GM18517 (cell line): ENCODE data around the gene TLR10.
"Not testable (repeated sequence)": the region's sequence is repeated elsewhere in the genome, so short reads cannot be mapped to it uniquely, and the experiment has no call there.

Experiments
- ATAC-seq: cut with Tn5 transposase; IDR thresholded peaks from one replicate; pipeline ENCODE4 v1.9.1; 2021; ENCODE audit warnings: mild to moderate bottlenecking, moderate library complexity; ENCODE audit not compliant: unreplicated experiment

Gene TLR10, protein sequence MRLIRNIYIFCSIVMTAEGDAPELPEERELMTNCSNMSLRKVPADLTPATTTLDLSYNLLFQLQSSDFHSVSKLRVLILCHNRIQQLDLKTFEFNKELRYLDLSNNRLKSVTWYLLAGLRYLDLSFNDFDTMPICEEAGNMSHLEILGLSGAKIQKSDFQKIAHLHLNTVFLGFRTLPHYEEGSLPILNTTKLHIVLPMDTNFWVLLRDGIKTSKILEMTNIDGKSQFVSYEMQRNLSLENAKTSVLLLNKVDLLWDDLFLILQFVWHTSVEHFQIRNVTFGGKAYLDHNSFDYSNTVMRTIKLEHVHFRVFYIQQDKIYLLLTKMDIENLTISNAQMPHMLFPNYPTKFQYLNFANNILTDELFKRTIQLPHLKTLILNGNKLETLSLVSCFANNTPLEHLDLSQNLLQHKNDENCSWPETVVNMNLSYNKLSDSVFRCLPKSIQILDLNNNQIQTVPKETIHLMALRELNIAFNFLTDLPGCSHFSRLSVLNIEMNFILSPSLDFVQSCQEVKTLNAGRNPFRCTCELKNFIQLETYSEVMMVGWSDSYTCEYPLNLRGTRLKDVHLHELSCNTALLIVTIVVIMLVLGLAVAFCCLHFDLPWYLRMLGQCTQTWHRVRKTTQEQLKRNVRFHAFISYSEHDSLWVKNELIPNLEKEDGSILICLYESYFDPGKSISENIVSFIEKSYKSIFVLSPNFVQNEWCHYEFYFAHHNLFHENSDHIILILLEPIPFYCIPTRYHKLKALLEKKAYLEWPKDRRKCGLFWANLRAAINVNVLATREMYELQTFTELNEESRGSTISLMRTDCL

DNA sequence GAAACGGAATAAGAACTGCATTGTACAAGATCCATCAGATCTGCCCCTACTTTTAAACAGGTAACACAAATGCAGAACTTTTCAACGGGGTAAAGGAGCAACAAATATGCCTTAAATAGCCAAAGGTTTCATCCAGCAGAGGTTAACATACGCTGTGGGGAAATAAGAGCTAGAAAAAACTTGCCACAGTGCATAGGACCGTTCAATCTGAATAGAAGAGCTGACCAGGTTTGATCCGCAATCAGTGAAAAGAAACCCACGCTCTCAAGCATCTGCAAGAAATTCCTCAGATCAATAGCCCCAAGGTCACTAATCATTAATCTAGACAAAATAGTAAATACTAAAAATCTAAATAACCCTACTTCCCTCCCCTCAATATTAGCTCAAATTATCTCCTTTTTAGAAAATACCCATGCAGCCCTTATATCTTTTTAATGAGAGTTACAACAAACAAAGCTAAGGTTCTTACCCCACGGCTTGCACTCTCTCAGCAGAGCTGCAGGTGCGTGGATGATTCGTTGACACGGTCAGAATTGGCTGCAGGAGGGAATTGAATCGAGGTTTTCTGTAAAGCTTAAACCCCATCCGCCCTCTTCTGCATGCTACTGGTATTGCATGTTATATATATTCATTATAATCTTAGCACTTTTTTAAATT is at the start of gene TLR10:
Gene TLR10, minus strand, starts transcription at position 539 of the 657 bp plus-strand sequence. CDS start 7,400 bp downstream, outside the sequence.
- peak; percentile 73 for ATAC-seq

DNA sequence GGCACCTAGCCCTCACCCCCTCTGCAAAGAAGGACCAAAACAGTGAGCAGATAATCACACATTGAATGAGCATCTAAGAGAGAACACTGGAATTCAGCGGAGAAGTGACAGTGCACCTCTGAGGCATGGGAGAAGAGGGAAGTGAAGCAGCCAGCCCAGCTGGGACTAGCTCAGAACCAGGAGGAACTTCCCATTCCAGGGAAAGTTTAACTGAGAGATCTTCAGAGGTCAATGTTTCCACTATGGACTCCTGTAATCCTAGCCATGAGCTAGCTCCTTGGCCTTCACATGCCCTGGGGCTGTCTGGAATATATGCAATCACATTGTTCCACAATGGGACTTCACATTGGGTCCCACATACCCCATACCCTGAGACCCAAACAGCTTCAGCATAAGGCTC is 49.4 kb upstream of the TLR10 start:
- no peak for ATAC-seq

- no peak for ATAC-seq
Observed at GRCh38 chr4:38831653-38832052, 48.9 kb upstream of the TLR10 start.

GRCh38 chr4:38829237-38829636 is 46.4 kb upstream of the TLR10 start:
- no peak for ATAC-seq

GRCh38 chr4:38823766-38824165 is 41.0 kb upstream of the TLR10 start:
- no peak for ATAC-seq

GRCh38 chr4:38822748-38823303 is 40.0 kb upstream of the TLR10 start:
- ATAC-seq = no peak

GRCh38 chr4:38821739-38822138 is 38.9 kb upstream of the TLR10 start:
- ATAC-seq = no peak

- ATAC-seq = peak; percentile 69
Observed at GRCh38 chr4:38820329-38821061, 37.7 kb upstream of the TLR10 start.

DNA sequence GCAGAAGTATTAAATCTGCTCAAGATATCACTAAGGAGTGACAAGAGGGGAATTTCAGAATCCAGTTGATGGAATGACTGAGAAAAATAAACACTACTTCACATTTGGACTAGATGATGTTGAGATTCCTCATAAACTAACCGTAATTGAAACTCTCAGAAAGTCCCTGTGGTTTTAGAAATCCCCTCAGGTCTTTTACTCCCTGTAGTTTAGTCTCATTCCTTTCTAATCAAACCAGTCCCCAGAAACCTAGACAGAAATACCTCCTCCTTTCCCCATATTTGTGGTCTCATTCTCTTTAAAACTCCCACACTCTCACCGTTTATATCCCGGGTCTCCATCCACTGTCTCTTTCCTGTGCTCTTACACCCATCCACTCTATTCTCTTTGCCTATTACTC is 36.8 kb upstream of the TLR10 start:
- ATAC-seq = no peak

- ATAC-seq = peak; percentile 41
Observed at GRCh38 chr4:38818441-38818976, 35.7 kb upstream of the TLR10 start.

DNA sequence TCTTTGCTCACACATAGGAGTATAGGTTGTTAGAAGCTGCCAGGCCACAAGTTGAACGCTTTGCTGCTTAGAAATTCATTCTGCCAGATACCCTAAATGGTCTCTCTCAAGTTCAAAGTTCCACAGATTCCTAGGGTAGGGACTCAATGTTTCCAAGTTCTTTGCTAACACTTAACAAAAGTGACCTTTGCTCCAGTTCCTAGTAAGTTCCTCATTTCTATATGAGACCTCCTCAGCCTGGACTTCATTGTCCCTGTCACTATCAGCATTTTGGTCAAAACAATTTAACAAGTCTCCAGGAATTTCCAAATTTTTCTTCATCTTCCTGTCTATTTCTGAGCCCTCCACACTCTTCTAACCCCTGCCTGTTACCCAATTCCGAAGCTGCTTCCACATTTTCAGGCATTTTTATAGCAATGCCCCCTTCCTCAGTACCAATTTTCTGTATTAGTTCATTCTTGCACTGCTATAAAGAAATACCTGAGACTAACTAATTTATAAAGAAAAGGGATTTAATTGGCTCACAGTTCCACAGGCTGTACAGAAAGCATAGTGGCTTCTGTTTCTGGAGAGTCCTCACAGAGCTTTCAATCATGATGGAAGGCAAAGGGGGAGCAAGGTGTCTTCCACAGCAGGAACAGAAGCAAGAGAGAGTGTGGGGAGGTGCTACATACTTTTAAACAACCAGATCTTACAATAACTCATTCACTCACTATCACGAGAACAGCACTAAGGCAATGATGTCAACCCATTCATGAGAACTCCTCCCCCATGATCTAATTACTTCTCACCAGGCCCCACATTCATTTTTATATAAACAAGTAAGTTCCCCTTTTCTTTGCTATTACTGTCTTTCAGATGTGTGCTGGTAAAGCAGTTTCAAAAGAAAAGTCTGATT is 33.3 kb upstream of the TLR10 start:
- ATAC-seq = no peak

- ATAC-seq = no peak
Observed at GRCh38 chr4:38814386-38814785, 31.6 kb upstream of the TLR10 start.

DNA sequence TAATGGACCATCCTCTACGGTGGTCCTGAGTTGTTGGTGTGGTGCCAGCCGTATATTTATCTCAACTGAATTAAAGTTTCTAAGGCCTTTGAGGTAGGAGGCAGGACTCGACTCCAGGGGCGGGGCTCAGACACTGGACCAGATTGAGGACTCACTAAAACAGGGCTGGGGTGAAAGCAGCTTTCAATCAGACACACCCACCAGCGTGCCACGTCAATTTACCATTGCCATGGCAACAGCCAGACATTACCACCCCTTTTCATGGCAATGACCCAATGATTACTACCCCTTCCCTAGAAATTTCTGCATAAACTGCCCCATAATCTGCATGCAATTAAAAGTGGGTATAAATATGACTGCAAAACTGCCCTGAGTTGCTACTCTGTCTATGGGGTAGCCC is 28.5 kb upstream of the TLR10 start:
- ATAC-seq = no peak

- not testable (repeated sequence) for ATAC-seq
Observed at GRCh38 chr4:38807462-38807861, 24.7 kb upstream of the TLR10 start.

DNA sequence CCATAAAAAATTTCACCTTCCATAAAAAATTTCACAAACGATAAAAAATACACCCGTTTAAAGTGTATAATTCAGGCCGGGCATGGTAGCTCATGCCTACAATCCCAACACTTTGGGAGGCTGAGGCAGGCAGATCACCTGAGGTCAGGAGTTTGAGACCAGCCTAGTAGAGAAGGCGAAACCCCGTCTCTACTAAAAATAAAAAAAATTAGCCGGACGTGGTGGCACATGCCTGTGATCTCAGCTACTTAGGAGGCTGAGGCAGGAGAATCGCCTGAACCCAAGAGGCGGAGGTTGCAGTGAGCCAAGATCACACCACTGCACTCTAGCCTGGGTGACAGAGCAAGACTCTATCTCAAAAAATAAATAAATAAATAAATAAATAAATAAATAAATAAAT is 23.5 kb upstream of the TLR10 start:
- ATAC-seq = not testable (repeated sequence)

GRCh38 chr4:38805530-38806145 is 22.8 kb upstream of the TLR10 start:
- ATAC-seq = peak; percentile 86

- ATAC-seq = peak; percentile 34
Observed at GRCh38 chr4:38804654-38805295, 22.0 kb upstream of the TLR10 start, which contains the start of gene TLR1. Gene TLR1, minus strand, starts transcription at chr4:38804791. Its CDS starts 5,960 bp downstream, at chr4:38798831.
